ENCODE results near the gene STAT5B.

GRCh38 chr17:42313773-42314566, 37.8 kb upstream of the STAT5B start:
- TF ChIP-seq CREB1 (IDR thresholded peaks at IDR 0.05; ENCODE audit: low read depth) = no peak
- TF ChIP-seq, protein P1, sequence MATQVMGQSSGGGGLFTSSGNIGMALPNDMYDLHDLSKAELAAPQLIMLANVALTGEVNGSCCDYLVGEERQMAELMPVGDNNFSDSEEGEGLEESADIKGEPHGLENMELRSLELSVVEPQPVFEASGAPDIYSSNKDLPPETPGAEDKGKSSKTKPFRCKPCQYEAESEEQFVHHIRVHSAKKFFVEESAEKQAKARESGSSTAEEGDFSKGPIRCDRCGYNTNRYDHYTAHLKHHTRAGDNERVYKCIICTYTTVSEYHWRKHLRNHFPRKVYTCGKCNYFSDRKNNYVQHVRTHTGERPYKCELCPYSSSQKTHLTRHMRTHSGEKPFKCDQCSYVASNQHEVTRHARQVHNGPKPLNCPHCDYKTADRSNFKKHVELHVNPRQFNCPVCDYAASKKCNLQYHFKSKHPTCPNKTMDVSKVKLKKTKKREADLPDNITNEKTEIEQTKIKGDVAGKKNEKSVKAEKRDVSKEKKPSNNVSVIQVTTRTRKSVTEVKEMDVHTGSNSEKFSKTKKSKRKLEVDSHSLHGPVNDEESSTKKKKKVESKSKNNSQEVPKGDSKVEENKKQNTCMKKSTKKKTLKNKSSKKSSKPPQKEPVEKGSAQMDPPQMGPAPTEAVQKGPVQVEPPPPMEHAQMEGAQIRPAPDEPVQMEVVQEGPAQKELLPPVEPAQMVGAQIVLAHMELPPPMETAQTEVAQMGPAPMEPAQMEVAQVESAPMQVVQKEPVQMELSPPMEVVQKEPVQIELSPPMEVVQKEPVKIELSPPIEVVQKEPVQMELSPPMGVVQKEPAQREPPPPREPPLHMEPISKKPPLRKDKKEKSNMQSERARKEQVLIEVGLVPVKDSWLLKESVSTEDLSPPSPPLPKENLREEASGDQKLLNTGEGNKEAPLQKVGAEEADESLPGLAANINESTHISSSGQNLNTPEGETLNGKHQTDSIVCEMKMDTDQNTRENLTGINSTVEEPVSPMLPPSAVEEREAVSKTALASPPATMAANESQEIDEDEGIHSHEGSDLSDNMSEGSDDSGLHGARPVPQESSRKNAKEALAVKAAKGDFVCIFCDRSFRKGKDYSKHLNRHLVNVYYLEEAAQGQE (IDR thresholded peaks at IDR 0.05; ENCODE audit: low read depth) = no peak
- TF ChIP-seq ZBTB7A (IDR thresholded peaks at IDR 0.05; ENCODE audit: low read depth) = no peak
- no peak for TF ChIP-seq EP300 (IDR thresholded peaks at IDR 0.05; ENCODE audit: borderline replicate concordance)
- no peak for TF ChIP-seq YY1 (IDR thresholded peaks at IDR 0.05; ENCODE audit: low read depth)
- no peak for TF ChIP-seq TAF1 (IDR thresholded peaks at IDR 0.05; ENCODE audit: low read depth)

All from Ishikawa (cell line).